ENCODE measurements around the gene HSD17B4.
"Not testable (repeated sequence)": the region's sequence is repeated elsewhere in the genome, so short reads cannot be mapped to it uniquely, and the experiment has no call there.

HSD17B4 gene

DNA sequence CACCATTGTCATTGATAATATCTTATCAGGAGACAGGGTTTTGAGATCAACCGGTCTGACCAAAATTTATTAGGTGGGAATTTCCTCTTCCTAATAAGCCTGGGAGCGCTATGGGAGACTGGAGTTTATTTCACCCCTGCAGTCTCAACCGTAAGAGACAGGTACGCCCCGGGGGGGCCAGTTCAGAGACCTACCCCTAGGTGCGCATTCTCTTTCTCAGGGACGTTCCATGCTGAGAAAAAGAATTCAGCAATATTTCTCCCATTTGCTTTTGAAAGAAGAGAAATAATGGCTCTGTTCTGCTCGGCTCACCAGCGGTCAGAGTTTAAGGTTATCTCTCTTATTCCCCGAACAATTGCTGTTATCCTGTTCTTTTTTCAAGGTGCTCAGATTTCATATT, 28.3 kb downstream of the HSD17B4 start:
- not testable (repeated sequence) for DNase-seq

DNA sequence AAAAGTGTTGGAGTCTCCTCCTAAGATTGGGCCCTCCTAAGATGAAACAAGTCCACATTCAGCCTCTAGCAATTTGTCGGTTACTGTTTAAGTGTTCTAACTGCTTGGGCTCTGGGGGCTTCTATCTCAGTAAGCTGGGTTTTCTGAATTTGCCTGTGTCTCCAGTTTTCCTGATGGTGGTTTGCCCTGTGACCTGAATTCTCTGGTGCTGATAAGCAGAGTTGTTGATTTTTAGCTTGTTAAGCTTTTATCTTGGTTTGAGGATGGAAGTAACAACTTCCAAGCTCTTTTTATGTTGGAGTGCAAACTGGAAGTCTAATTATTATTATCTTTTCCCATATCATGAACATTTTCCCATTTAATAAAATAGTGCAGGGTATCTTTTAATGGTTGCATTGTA, 30.9 kb downstream of the HSD17B4 start:
- DNase-seq = no peak

GRCh38 chr5:119484884-119485283, 32.6 kb downstream of the HSD17B4 start:
- DNase-seq = no peak

- DNase-seq = no peak
Measured at GRCh38 chr5:119501671-119502179, 49.4 kb downstream of the HSD17B4 start.

DNA sequence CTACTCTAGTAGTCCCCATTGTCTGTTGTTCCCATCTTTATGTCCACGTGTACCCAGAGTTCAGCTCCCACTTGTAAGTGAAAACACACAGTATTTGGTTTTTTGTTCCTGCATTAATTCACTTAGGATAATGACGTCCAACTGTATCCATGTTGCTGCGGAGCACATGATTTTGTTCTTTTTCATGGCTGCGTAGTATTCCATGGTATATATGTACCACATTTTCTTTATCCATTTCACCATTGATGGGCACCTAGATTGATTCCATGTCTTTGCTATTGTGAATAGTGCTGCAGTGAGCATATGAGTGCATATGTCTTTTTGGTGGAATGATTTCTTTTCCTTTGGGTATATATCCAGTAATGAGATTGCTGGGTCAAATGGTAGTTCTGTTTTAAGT, 51.6 kb downstream of the HSD17B4 start:
- not testable (repeated sequence) for DNase-seq

GRCh38 chr5:119512277-119512676, 60.0 kb downstream of the HSD17B4 start:
- no peak for DNase-seq

DNA sequence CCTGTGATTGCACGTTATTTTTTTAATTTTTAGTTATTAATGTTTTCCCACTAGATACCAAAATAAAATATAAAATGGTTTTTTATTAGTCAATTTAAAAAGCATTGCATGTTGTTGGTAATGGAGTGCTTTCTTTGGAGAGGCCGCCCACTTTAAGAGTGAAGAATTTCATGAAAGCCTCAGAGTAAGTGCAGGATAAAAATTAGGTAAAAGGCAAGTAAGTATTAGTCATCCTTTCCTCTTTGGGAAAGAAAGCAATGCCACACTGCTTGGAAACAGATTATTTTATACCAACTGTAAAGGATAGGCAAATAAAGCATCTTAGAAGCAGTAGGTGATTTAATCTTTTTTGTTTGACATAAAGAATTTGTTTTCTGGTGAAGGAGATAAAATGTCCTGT, 62.9 kb downstream of the HSD17B4 start:
- DNase-seq = no peak

GRCh38 chr5:119517115-119517514, 64.8 kb downstream of the HSD17B4 start:
- not testable (repeated sequence) for DNase-seq

GRCh38 chr5:119521232-119521631, 68.9 kb downstream of the HSD17B4 start:
- DNase-seq = no peak

GRCh38 chr5:119522841-119523240, 70.5 kb downstream of the HSD17B4 start:
- DNase-seq = no peak

DNA sequence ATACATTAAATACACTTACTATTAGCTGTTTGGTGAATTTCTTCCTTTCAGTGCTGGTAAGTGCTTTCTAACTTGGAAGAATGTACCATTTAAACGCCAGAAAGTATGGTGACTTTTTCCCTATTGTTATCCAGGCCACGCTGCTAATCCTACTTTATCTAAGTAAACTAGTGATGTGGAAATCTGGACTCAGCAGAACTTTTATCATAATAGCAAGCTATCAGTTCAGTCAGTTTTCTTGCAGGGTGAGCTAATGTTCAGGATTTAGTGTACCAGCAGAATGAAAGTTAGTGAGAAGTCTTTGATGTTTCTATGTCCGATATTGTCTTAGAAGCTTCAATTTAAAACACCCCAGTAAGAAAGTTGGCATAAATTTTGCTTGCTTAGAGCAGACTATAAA, 72.2 kb downstream of the HSD17B4 start:
- DNase-seq = no peak

DNA sequence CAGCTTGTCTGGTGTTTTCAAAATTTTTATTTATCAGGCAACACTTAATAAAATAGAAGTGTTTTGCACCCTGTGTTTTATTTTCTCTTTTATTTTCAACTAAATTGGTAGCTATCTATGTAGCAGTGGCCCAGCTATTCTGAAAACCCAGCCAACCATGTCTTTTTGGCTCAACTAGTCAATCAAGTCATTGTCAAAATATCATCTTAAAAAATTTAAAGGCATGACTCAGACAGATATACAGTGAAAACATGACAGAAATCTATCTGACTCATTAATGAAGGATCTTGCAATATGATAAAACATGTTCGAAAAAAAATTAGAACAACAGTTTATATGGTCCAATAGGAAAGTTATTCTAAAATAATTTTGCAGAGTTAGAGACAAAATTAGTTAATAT, 75.1 kb downstream of the HSD17B4 start:
- DNase-seq = no peak

DNA sequence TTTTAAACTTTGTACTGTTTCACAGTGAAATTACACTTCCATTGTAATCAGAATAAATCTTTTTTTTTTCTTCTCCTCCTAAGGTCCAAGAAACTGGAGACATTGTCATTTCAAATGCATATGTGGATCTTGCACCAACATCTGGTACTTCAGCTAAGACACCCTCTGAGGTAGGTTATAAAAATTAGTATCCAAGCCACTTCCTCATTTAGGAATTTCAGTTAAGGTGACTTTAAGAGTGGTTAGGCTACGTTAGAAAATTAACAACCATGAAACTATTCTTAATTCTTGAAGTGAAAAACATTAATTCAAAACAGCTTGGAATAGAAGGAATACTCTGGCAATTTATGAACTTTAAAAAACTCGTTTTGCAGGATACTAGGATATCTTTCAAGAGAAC, 77.5 kb downstream of the HSD17B4 start:
- no peak for DNase-seq

DNA sequence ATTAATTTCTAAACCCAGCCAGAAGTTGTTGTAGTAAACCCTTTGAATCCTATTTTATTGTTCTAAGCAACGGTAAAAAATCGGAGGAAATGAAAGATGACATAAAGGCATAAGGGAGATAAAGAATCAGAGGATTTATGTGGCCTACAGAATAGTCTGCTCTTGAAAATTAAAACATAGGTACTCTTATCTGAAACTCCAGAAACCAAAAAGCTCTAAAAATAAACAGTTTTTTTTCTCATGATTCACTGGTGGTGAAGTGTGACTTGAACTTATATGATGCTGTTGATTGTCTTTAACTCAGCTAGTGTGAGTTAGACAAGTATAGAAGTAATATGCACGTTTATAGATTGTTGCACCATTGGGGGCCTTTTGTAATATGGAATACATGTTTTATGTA, 80.3 kb downstream of the HSD17B4 start:
- no peak for DNase-seq

DNA sequence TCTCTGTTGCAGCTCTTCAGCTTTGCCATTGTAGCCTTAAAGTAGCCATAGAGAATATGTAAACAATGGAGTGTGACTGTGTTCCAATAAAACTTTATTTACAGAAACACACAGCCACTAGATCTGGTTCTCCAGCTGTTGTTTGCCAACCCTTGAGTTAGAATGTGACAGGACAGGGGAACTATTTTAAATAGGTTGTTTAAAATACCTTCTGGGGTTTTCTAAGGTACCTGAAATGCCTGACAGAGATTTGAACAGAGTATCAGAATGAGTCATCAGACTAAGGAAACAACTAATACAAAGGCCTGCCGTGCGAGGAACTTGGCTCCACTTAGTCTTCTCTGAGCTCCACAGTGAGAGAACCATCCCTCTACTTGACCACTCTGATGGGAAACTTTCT, 85.4 kb downstream of the HSD17B4 start:
- no peak for DNase-seq

DNA sequence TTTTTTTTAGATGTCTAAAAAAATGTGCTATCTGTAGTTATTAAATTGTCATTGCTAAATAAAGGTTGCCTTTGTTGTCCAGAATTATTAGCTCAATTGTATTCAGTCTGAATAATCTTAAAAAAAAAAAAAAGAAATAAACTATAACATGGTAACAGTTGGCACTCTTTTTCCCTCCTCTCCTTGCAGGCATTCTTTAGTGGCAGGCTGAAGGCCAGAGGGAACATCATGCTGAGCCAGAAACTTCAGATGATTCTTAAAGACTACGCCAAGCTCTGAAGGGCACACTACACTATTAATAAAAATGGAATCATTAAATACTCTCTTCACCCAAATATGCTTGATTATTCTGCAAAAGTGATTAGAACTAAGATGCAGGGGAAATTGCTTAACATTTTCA, 89.4 kb downstream of the HSD17B4 start:
- no peak for DNase-seq

DNA sequence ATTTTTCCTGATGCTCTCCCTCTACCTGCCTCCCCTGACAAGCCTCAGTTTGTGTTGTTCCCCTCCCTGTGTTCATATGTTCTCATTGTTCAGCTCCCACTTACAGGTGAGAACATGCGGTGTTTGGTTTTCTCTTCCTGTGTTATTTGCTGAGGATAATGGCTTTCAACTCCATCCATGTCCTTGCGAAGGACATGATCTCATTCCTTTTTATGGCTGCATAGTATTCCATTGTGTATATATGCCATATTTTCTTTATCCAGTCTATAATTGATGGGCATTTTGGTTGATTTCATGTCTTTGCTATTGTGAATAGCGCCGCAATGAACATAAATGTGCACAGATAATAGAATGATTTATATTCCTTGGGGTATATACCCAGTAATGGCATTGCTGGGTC, 99.5 kb downstream of the HSD17B4 start:
- no peak for DNase-seq

GRCh38 chr5:119554597-119554996, 102.3 kb downstream of the HSD17B4 start:
- DNase-seq = no peak

- DNase-seq = no peak
Measured at GRCh38 chr5:119570910-119571309, 118.6 kb downstream of the HSD17B4 start.

GRCh38 chr5:119578937-119579336, 126.6 kb downstream of the HSD17B4 start:
- DNase-seq = no peak

GRCh38 chr5:119582987-119583386, 130.7 kb downstream of the HSD17B4 start:
- no peak for DNase-seq

- no peak for DNase-seq
Measured at GRCh38 chr5:119583684-119584083, 131.4 kb downstream of the HSD17B4 start.
